HEK293 (cell line): Measurements from ENCODE around the gene PDK2.

ENCODE experiments used
- CTCF ChIA-PET: fragments of 350-600 bp; formaldehyde crosslinking; extraction: SDS; loops from one replicate; lab custom pipeline; 2021; ENCODE audit warnings: antibody characterized with exemption; lab: Yijun Ruan, JAX
- POLR2A ChIA-PET: fragments of 300-600 bp; formaldehyde crosslinking; extraction: SDS; loops from one replicate; lab custom pipeline; 2020; ENCODE audit warnings: antibody characterized with exemption, inconsistent platforms; lab: Yijun Ruan, JAX
- H3K27ac ChIP-seq: fragments of 200-500 bp; sonication (Bioruptor generic); 2 replicates; pipeline ENCODE4 v1.5.1; 2014; ENCODE audit warnings: low read depth, low read length, control low read depth, inconsistent platforms; ENCODE audit errors: extremely low read depth
- H3K36me3 ChIP-seq, 2 experiments: fragments of 200-500 bp in 1 of 2; sonication (Bioruptor generic) in 1 of 2; 1 replicate in 1 of 2; 2 replicates in 1 of 2; pipeline ENCODE4 v1.5.1; 2014 to 2017; ENCODE audit warnings: inconsistent platforms in 2 of 2, low read length in 2 of 2; ENCODE audit not compliant: control insufficient read depth in 2 of 2, insufficient read depth in 1 of 2
- H3K4me1 ChIP-seq: fragments of 200-500 bp; sonication (Bioruptor generic); 2 replicates; pipeline ENCODE4 v1.5.1; 2014; ENCODE audit warnings: mild to moderate bottlenecking, low read length, inconsistent platforms; ENCODE audit not compliant: control insufficient read depth, insufficient read depth
- H3K4me3 ChIP-seq: 2 replicates; pipeline ENCODE4 v1.5.1; 2011; ENCODE audit warnings: low read depth, mild to moderate bottlenecking, control low read depth, low read length, moderate library complexity
- H3K9me3 ChIP-seq: fragments of 200-500 bp; sonication (Bioruptor generic); 2 replicates; pipeline ENCODE4 v1.5.1; 2014; ENCODE audit warnings: low read depth, low read length, inconsistent platforms; ENCODE audit not compliant: control insufficient read depth, insufficient read depth
- GLIS1 ChIP-seq: fragments of 450-650 bp; formaldehyde crosslinking; IDR thresholded peaks from 2 replicates; pipeline ENCODE4 v1.5.1; 2016; ENCODE audit warnings: missing biosample characterization, missing genetic modification characterization
- MYNN ChIP-seq: fragments of 450-650 bp; formaldehyde crosslinking; IDR thresholded peaks from 2 replicates; pipeline ENCODE4 v1.5.1; 2016; ENCODE audit warnings: missing biosample characterization, missing genetic modification characterization, borderline replicate concordance
- SP3 ChIP-seq: fragments of 450-650 bp; formaldehyde crosslinking; IDR thresholded peaks from 2 replicates; pipeline ENCODE4 v1.5.1; 2016; ENCODE audit warnings: missing biosample characterization, missing genetic modification characterization
- ZNF555 ChIP-seq: fragments of 450-650 bp; formaldehyde crosslinking; conservative IDR thresholded peaks from 2 replicates; pipeline ENCODE4 v1.5.1; 2017; ENCODE audit warnings: missing biosample characterization, mild to moderate bottlenecking, missing genetic modification characterization, inconsistent platforms
- ZNF626 ChIP-seq: fragments of 450-650 bp; sonication (Bioruptor Pico); formaldehyde crosslinking; IDR thresholded peaks from 2 replicates; pipeline ENCODE4 v1.5.1; 2018; ENCODE audit warnings: missing biosample characterization, missing genetic modification characterization, inconsistent platforms
- ZNF776 ChIP-seq: fragments of 450-650 bp; formaldehyde crosslinking; IDR thresholded peaks from 2 replicates; pipeline ENCODE4 v1.5.0; 2017; ENCODE audit warnings: missing biosample characterization, missing genetic modification characterization, borderline replicate concordance
- ZNF837 ChIP-seq: fragments of 450-650 bp; formaldehyde crosslinking; IDR thresholded peaks from 2 replicates; pipeline ENCODE4 v1.5.1; 2016; ENCODE audit warnings: missing biosample characterization, missing genetic modification characterization
- ZNF843 ChIP-seq: fragments of 450-650 bp; formaldehyde crosslinking; IDR thresholded peaks from 2 replicates; pipeline ENCODE4 v1.5.1; 2016; ENCODE audit warnings: missing biosample characterization, missing genetic modification characterization
- TF ChIP-seq, protein P1 (sequence below): fragments of 450-650 bp; formaldehyde crosslinking; IDR thresholded peaks from 2 replicates; pipeline ENCODE4 v1.5.1; 2016; ENCODE audit warnings: missing biosample characterization, missing genetic modification characterization, borderline replicate concordance
- TF ChIP-seq, protein P2 (sequence below): fragments of 450-650 bp; formaldehyde crosslinking; IDR thresholded peaks from 2 replicates; pipeline ENCODE4 v1.5.1; 2017; ENCODE audit warnings: missing biosample characterization, missing genetic modification characterization
- TF ChIP-seq, protein P3 (sequence below): sonication (generic); formaldehyde crosslinking; IDR thresholded peaks from 2 replicates; pipeline ENCODE4 v1.8.1; 2022; ENCODE audit warnings: mild to moderate bottlenecking, moderate library complexity, missing genetic modification reagents
- TF ChIP-seq, protein P4 (sequence below): fragments of 450-650 bp; formaldehyde crosslinking; IDR thresholded peaks from 2 replicates; pipeline ENCODE4 v1.5.1; 2016; ENCODE audit warnings: missing biosample characterization, missing genetic modification characterization
- TF ChIP-seq, protein P5 (sequence below): fragments of 450-650 bp; IDR thresholded peaks from 2 replicates; pipeline ENCODE4 v1.5.1; 2018; ENCODE audit warnings: missing biosample characterization, missing genetic modification characterization
- TF ChIP-seq, protein P6 (sequence below): fragments of 450-650 bp; formaldehyde crosslinking; IDR thresholded peaks from 2 replicates; pipeline ENCODE4 v1.5.1; 2017; ENCODE audit warnings: missing biosample characterization, missing genetic modification characterization

Gene PDK2

DNA sequence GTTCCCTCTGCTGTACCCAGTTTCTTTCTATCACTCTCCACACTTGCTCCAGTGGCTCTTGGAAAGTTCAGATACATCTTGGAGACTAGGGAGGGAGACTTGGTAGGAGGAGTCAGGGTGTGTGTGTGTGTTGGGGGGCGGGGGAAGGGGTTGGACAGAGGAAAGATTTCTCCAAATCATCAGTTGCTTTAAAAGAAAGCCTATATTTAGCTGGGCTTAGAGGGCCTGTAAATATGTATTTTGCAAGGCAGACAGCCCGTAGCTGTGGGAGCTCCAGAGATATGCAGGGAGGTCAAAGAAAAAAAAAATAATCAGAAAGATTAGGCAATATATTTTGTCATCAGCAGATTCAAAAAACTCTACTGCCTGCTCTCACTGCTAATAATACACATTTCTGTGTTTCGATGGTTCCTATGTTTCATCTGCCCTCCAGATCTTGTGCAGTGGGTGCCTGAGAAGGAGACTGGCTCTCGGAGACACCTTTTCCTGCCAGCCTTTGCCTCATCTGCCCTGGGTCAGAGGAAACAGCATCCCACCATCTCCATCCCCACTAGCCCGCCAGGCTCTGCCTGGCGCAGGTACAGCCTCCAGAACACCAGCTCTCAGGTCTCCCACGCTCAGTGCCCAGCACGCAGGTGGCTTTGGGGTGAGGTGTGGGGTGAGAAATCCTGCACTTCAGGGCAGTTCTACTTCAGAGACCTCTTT is 60.1 kb downstream of the PDK2 start:
- Histone ChIP-seq H3K27ac (no peak overlapping the region), H3K4me1 (peaks cover 3% of the 10 kb centered on the region; the same call in 1 of the 2 replicates), H3K9me3 (no peaks in the 10 kb centered on the region), H3K36me3 (no peaks in the 10 kb centered on the region), H3K4me3 (no peak overlapping the region)
- TF ChIP-seq ZNF626 (no peak), ZNF843 (tag by site-specific recombination) (no peak), ZNF776 (no peak), ZNF837 (tag by site-specific recombination) (no peak), SP3 (tag by site-specific recombination) (peak; percentile 56), ZNF555 (tag by site-specific recombination) (no peak), GLIS1 (tag by site-specific recombination) (no peak), MYNN (tag by site-specific recombination) (0 out of 2 replicates have a peak, but pooled peaks have one; percentile 31)
- TF ChIP-seq, protein P1, sequence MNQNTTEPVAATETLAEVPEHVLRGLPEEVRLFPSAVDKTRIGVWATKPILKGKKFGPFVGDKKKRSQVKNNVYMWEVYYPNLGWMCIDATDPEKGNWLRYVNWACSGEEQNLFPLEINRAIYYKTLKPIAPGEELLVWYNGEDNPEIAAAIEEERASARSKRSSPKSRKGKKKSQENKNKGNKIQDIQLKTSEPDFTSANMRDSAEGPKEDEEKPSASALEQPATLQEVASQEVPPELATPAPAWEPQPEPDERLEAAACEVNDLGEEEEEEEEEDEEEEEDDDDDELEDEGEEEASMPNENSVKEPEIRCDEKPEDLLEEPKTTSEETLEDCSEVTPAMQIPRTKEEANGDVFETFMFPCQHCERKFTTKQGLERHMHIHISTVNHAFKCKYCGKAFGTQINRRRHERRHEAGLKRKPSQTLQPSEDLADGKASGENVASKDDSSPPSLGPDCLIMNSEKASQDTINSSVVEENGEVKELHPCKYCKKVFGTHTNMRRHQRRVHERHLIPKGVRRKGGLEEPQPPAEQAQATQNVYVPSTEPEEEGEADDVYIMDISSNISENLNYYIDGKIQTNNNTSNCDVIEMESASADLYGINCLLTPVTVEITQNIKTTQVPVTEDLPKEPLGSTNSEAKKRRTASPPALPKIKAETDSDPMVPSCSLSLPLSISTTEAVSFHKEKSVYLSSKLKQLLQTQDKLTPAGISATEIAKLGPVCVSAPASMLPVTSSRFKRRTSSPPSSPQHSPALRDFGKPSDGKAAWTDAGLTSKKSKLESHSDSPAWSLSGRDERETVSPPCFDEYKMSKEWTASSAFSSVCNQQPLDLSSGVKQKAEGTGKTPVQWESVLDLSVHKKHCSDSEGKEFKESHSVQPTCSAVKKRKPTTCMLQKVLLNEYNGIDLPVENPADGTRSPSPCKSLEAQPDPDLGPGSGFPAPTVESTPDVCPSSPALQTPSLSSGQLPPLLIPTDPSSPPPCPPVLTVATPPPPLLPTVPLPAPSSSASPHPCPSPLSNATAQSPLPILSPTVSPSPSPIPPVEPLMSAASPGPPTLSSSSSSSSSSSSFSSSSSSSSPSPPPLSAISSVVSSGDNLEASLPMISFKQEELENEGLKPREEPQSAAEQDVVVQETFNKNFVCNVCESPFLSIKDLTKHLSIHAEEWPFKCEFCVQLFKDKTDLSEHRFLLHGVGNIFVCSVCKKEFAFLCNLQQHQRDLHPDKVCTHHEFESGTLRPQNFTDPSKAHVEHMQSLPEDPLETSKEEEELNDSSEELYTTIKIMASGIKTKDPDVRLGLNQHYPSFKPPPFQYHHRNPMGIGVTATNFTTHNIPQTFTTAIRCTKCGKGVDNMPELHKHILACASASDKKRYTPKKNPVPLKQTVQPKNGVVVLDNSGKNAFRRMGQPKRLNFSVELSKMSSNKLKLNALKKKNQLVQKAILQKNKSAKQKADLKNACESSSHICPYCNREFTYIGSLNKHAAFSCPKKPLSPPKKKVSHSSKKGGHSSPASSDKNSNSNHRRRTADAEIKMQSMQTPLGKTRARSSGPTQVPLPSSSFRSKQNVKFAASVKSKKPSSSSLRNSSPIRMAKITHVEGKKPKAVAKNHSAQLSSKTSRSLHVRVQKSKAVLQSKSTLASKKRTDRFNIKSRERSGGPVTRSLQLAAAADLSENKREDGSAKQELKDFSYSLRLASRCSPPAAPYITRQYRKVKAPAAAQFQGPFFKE = no peak
- TF ChIP-seq, protein P2, sequence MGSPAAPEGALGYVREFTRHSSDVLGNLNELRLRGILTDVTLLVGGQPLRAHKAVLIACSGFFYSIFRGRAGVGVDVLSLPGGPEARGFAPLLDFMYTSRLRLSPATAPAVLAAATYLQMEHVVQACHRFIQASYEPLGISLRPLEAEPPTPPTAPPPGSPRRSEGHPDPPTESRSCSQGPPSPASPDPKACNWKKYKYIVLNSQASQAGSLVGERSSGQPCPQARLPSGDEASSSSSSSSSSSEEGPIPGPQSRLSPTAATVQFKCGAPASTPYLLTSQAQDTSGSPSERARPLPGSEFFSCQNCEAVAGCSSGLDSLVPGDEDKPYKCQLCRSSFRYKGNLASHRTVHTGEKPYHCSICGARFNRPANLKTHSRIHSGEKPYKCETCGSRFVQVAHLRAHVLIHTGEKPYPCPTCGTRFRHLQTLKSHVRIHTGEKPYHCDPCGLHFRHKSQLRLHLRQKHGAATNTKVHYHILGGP = no peak
- TF ChIP-seq, protein P3, sequence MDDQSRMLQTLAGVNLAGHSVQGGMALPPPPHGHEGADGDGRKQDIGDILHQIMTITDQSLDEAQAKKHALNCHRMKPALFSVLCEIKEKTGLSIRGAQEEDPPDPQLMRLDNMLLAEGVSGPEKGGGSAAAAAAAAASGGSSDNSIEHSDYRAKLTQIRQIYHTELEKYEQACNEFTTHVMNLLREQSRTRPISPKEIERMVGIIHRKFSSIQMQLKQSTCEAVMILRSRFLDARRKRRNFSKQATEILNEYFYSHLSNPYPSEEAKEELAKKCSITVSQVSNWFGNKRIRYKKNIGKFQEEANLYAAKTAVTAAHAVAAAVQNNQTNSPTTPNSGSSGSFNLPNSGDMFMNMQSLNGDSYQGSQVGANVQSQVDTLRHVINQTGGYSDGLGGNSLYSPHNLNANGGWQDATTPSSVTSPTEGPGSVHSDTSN = no peak
- TF ChIP-seq, protein P4, sequence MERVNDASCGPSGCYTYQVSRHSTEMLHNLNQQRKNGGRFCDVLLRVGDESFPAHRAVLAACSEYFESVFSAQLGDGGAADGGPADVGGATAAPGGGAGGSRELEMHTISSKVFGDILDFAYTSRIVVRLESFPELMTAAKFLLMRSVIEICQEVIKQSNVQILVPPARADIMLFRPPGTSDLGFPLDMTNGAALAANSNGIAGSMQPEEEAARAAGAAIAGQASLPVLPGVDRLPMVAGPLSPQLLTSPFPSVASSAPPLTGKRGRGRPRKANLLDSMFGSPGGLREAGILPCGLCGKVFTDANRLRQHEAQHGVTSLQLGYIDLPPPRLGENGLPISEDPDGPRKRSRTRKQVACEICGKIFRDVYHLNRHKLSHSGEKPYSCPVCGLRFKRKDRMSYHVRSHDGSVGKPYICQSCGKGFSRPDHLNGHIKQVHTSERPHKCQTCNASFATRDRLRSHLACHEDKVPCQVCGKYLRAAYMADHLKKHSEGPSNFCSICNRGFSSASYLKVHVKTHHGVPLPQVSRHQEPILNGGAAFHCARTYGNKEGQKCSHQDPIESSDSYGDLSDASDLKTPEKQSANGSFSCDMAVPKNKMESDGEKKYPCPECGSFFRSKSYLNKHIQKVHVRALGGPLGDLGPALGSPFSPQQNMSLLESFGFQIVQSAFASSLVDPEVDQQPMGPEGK (tag by site-specific recombination) = no peak
- TF ChIP-seq, protein P5, sequence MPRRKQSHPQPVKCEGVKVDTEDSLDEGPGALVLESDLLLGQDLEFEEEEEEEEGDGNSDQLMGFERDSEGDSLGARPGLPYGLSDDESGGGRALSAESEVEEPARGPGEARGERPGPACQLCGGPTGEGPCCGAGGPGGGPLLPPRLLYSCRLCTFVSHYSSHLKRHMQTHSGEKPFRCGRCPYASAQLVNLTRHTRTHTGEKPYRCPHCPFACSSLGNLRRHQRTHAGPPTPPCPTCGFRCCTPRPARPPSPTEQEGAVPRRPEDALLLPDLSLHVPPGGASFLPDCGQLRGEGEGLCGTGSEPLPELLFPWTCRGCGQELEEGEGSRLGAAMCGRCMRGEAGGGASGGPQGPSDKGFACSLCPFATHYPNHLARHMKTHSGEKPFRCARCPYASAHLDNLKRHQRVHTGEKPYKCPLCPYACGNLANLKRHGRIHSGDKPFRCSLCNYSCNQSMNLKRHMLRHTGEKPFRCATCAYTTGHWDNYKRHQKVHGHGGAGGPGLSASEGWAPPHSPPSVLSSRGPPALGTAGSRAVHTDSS (tag by site-specific recombination) = no peak
- TF ChIP-seq, protein P6, sequence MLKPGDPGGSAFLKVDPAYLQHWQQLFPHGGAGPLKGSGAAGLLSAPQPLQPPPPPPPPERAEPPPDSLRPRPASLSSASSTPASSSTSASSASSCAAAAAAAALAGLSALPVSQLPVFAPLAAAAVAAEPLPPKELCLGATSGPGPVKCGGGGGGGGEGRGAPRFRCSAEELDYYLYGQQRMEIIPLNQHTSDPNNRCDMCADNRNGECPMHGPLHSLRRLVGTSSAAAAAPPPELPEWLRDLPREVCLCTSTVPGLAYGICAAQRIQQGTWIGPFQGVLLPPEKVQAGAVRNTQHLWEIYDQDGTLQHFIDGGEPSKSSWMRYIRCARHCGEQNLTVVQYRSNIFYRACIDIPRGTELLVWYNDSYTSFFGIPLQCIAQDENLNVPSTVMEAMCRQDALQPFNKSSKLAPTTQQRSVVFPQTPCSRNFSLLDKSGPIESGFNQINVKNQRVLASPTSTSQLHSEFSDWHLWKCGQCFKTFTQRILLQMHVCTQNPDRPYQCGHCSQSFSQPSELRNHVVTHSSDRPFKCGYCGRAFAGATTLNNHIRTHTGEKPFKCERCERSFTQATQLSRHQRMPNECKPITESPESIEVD (tag by site-specific recombination) = no peak
- ChIA-PET POLR2A (no interaction called here), CTCF (interaction anchor here (1.0 to 6.7 kb wide), 8 partner anchors 7 to 61 kb away, joined by 3 to 41 read pairs (median 4); partner anchors contain the start of genes COL1A1 and PDK2)
